DOHH2 (cell line): ENCODE measurements around the gene ZBTB43.

Experiments
- H3F3A ChIP-seq: fragments of 200-600 bp; sonication (generic), shearing (Covaris generic); 2 replicates; pipeline ENCODE4 v1.6.0; 2016; ENCODE audit warnings: antibody characterized with exemption, mild to moderate bottlenecking; ENCODE audit not compliant: control insufficient read depth, insufficient read depth
- H3K27ac ChIP-seq: fragments of 200-600 bp; sonication (generic); 2 replicates; pipeline ENCODE4 v1.5.1; 2014; ENCODE audit warnings: low read depth, mild to moderate bottlenecking, low read length, moderate library complexity
- H3K27me3 ChIP-seq: fragments of 200-600 bp; sonication (generic); 2 replicates; pipeline ENCODE4 v1.6.1; 2014; ENCODE audit warnings: mild to moderate bottlenecking, low read length, mixed read lengths; ENCODE audit not compliant: control insufficient read depth
- H3K36me3 ChIP-seq: fragments of 200-600 bp; sonication (generic); 2 replicates; pipeline ENCODE4 v1.6.1; 2014; ENCODE audit warnings: mild to moderate bottlenecking, low read length, moderate library complexity, mixed read lengths; ENCODE audit not compliant: control insufficient read depth
- H3K4me1 ChIP-seq: fragments of 200-600 bp; sonication (generic); 2 replicates; pipeline ENCODE4 v1.6.1; 2014; ENCODE audit warnings: mild to moderate bottlenecking, low read length, mixed read lengths; ENCODE audit not compliant: control insufficient read depth
- H3K4me2 ChIP-seq: fragments of 200-600 bp; sonication (generic); 2 replicates; pipeline ENCODE4 v1.6.0; 2014; ENCODE audit warnings: mild to moderate bottlenecking, low read length, moderate library complexity
- H3K4me3 ChIP-seq: fragments of 200-600 bp; sonication (generic); 2 replicates; pipeline ENCODE4 v1.5.1; 2014; ENCODE audit warnings: mild to moderate bottlenecking, low read length, mixed read lengths
- H3K79me2 ChIP-seq: fragments of 200-600 bp; sonication (generic); 2 replicates; pipeline ENCODE4 v1.6.1; 2014; ENCODE audit warnings: mild to moderate bottlenecking, low read length, mixed read lengths; ENCODE audit not compliant: control insufficient read depth
- H3K9me2 ChIP-seq: fragments of 200-600 bp; sonication (generic); replicated peaks from 2 replicates; pipeline ENCODE4 v1.6.1; 2014; ENCODE audit warnings: mild to moderate bottlenecking, low read length, mixed read lengths; ENCODE audit not compliant: control insufficient read depth
- H3K9me3 ChIP-seq: fragments of 200-600 bp; sonication (generic); 2 replicates; pipeline ENCODE4 v1.6.1; 2014; ENCODE audit warnings: antibody characterized with exemption, low read length, mixed read lengths; ENCODE audit not compliant: control insufficient read depth, insufficient read depth
- H4K20me1 ChIP-seq: fragments of 200-600 bp; sonication (generic); 2 replicates; pipeline ENCODE4 v1.6.0; 2014; ENCODE audit warnings: low read depth, mild to moderate bottlenecking, antibody characterized with exemption, low read length, moderate library complexity; ENCODE audit not compliant: control insufficient read depth, insufficient read depth
- CTCF ChIP-seq: fragments of 200-600 bp; sonication (generic); IDR thresholded peaks from one replicate; pipeline ENCODE4 v1.5.1; 2014; ENCODE audit warnings: antibody characterized with exemption, mild to moderate bottlenecking, low read depth, low read length; ENCODE audit not compliant: poor library complexity, severe bottlenecking
- EZH2phosphoT487 ChIP-seq: fragments of 200-600 bp; sonication (generic); IDR thresholded peaks from 2 replicates; pipeline ENCODE4 v1.6.1; 2017; ENCODE audit warnings: borderline replicate concordance, mild to moderate bottlenecking, antibody characterized with exemption, low read length, moderate library complexity, mixed read lengths

ZBTB43 gene

DNA sequence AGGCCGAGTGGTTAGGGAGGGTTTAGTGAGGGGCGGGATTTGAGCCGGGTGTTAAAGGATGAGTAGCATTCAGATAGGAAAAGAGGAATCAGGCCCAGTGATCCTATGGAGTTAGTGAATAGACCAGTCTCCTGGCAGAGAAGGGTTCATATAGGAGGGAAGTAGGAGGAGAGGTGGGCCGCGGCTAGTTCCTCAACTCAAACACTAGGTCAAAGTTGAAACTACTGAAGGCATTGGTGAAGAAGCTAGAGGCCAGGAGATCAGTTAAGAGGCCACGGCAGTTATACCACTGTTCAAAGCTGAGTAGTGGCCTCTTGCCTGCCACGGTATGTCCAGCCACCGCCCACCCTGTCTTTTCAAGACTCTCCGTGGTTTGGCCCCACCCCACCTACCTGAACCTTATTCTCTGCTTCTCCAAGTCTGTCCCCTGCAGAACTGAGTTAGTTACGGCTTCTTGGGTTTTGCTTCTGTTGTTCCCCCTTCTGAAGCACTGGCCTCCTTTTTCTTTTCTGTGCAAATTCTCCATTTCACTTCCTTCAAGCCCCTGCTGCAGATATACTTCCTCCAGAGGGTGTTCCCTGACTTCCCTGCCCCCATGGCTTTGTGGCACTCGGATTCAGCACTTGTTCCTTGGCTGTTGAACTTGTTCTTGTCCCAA is 57.4 kb downstream of the ZBTB43 start:
- H3K27ac ChIP-seq = peak overlapping the region; percentile 71
- H3K27me3 ChIP-seq = peaks cover 11% of the 10 kb centered on the region; the same call in 1 of the 2 replicates
- peaks cover 4% of the 10 kb centered on the region; the same call in 1 of the 2 replicates for H4K20me1 ChIP-seq
- H3K9me3 ChIP-seq = no peaks in the 10 kb centered on the region
- H3K9me2 ChIP-seq = no peaks in the 10 kb centered on the region
- H3K4me2 ChIP-seq = peak overlapping the region; percentile 98
- no peak for TF ChIP-seq EZH2phosphoT487
- TF ChIP-seq CTCF = no peak
- H3K4me3 ChIP-seq = peak overlapping the region; percentile 74
- H3K36me3 ChIP-seq = peaks cover 35% of the 10 kb centered on the region
- peaks cover 15% of the 10 kb centered on the region for H3F3A ChIP-seq
- peaks cover 34% of the 10 kb centered on the region for H3K4me1 ChIP-seq
- H3K79me2 ChIP-seq = peaks cover 48% of the 10 kb centered on the region

GRCh38 chr9:126864771-126865170 is 59.9 kb downstream of the ZBTB43 start:
- H3K4me2 ChIP-seq = no peak overlapping the region
- H3K27ac ChIP-seq = no peak overlapping the region
- TF ChIP-seq EZH2phosphoT487 (no peak), CTCF (no peak)
- peaks cover 27% of the 10 kb centered on the region for H3K4me1 ChIP-seq
- H3K79me2 ChIP-seq = peaks cover 70% of the 10 kb centered on the region
- peaks cover 35% of the 10 kb centered on the region for H3K36me3 ChIP-seq
- no peak overlapping the region for H3K4me3 ChIP-seq
- no peaks in the 10 kb centered on the region for H3K9me3 ChIP-seq
- peaks cover 15% of the 10 kb centered on the region for H3F3A ChIP-seq
- no peaks in the 10 kb centered on the region for H3K27me3 ChIP-seq
- H4K20me1 ChIP-seq = peaks cover 4% of the 10 kb centered on the region; the same call in 1 of the 2 replicates
- no peaks in the 10 kb centered on the region for H3K9me2 ChIP-seq

GRCh38 chr9:126869368-126869767 is 64.5 kb downstream of the ZBTB43 start:
- H3K79me2 ChIP-seq = peaks cover 42% of the 10 kb centered on the region
- no peaks in the 10 kb centered on the region for H3K9me2 ChIP-seq

More at GRCh38 chr9:126869368-126869767, 64.5 kb downstream of the ZBTB43 start:
- Histone ChIP-seq H4K20me1 (0 out of 2 replicates have a peak, but pooled peaks cover 3% of the 10 kb centered on the region), H3K4me1 (peaks cover 4% of the 10 kb centered on the region; the same call in 1 of the 2 replicates), H3K4me3 (no peak overlapping the region), H3K4me2 (no peak overlapping the region), H3K9me3 (no peaks in the 10 kb centered on the region), H3F3A (0 out of 2 replicates have a peak, but pooled peaks cover 2% of the 10 kb centered on the region), H3K27me3 (no peaks in the 10 kb centered on the region), H3K36me3 (peaks cover 16% of the 10 kb centered on the region), H3K27ac (no peak overlapping the region)
- TF ChIP-seq CTCF = no peak
- TF ChIP-seq EZH2phosphoT487 = no peak
